Activated T-helper 1 cell treated with Interleukin-2 at 50 U/mL for 16 hours (primary cell): ENCODE measurements around the gene RMC1.
"Not testable (repeated sequence)": the region's sequence is repeated elsewhere in the genome, so short reads cannot be mapped to it uniquely, and the experiment has no call there.

Experiments
- DNase-seq: peaks from one replicate; pipeline ENCODE4 v3.0.0-alpha.2; 2020; ENCODE audit warnings: low read depth

RMC1 gene

DNA sequence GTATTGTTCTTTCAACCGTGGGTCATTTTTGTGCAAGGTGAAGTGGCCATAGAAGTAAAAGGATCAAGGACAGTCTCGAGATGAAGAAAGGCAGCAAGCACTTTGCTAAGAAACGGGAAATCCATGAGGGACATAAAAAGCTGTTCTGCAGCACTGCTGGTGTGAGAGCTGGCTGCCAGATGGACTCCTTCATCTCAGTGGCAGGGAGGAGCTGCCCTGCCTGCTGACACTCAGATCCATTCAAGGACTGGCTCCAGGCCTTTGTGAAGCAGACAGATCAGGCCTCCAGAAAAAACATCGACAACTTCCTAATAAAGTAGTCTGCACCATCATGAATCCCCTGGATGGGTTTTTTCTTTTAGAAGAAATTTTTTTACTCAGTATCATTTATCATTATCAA lies 29.5 kb downstream of the RMC1 start:
- no peak for DNase-seq

GRCh38 chr18:23534276-23534675 lies 31.0 kb downstream of the RMC1 start:
- no peak for DNase-seq

DNA sequence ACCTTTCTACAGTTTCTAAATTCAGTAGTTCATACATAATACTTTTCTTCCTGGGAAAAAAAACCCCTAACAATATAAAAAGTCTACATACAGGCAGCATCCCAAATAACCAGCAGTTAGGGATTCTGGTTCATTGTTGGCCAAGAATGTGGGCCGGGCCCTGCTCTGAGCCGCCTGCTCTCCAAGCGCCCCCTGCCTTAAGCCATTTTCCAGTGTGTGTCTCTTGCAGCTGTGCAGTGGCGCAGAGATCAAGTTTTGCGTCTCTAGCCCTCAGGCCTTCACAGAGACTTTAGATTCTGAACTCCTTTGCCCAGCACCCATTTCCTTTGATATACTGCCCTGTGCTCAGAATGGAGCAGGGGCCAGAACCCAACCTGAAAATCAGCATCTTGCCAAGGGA lies 32.9 kb downstream of the RMC1 start:
- DNase-seq: no peak

- DNase-seq: no peak
These were observed 34.0 kb downstream of the RMC1 start for GRCh38 chr18:23537274-23537673.

DNA sequence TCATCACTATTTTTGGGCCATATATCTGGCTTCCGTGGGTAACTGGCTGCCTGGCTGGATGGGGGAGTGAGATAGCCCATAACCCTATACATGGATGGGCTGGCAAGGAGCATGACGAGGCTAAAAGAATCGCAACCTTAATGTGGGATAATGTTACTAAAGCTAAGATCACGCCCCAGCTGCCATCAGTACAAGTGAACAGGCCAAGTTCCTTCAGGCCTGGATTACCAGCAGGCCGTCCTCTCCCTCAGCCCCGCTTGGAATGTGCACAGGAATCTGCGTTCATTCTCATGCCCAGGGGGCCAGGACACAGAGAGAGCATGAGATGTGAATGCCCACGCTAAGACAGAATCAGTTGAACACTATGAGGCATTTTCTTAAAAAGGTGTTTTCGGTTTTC lies 34.7 kb downstream of the RMC1 start:
- DNase-seq: no peak

DNA sequence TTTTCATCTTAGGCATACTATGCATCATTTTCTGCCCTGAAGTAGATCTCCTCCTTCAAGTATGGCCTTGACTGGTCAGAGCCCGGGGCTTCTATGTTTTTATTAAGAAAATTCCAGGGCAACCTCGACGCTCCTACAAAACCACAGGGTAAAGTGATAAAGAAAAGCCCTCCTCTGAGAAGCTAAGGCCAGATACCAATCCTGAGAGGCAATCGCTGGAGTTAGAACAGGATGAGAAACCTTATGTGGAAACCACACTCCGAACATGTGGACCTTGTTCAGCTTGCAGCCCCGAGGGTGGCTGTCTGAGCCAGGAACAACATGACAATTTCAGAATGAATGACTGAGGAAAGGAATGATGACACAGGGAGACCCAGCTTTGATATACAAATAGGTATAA lies 35.6 kb downstream of the RMC1 start:
- DNase-seq: no peak

- DNase-seq: no peak
These were observed 36.0 kb downstream of the RMC1 start for GRCh38 chr18:23539296-23539695.

DNA sequence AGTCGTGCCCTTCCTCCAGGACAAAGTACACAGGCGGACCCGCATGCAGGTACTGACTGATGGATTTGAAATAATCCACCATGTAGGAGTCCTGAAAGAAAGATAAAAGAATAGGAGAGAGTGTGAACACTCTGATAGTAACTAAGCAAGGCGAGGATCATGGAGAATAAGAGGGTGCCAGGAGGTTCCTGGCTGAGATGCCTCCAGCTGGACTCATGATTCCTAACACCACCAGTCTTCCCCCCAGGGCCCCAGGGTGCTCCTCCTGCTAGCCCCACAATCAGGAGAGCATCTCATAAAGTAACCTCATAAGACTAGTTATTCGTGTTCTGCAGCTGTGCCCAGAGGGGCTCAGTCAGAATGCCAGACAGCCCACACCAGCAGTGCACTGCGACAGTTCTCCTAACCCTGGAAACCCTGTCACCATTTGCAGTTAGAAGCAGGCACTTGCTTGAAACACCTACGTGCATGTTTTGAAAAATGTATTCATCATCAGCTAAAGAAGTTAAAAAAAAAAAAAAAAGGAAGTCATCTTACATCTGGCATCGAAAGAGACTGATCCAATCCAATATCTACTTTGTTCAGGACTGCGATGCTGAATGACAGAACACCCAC lies 36.7 kb downstream of the RMC1 start:
- DNase-seq: no peak

DNA sequence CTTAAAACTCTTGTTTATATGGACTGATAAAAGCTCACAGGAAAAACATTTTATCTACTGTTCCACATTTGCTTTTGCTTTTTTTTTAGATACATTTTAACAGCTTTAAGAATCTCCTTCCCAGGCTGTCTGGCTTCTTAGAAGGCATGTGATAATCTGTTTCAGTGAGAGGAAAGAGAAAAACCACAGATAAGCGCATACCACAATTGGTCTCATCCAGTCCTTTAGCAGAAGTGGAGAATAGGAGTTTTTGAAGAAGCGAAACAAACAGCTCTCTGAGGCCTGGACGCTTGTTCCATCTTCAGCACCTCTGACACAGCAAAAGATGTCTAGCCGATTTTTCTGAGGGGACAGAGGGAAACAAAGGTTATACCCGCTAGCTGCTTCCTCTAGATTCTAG lies 37.6 kb downstream of the RMC1 start:
- no peak for DNase-seq

- DNase-seq: no peak
These were observed 38.2 kb downstream of the RMC1 start for GRCh38 chr18:23541349-23542093.

DNA sequence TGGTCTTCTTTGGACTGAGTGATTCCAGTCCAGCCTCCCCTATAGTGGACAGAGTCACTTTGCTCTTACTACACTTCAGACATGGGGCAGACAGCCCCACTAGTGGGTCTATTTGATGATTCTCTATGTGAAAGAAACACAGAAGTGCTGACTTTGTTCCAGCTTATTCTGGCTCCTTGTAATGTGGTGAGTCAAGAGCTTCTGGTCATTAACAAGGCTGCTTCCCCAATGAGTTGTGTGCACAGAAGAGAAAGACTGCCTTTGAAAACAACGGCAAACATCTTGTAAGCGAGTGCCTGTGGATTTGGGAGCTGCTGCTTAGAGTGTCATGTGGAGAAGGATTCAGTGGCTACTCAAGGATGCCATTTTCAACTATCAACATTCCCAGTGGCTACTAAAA lies 39.1 kb downstream of the RMC1 start:
- no peak for DNase-seq

DNA sequence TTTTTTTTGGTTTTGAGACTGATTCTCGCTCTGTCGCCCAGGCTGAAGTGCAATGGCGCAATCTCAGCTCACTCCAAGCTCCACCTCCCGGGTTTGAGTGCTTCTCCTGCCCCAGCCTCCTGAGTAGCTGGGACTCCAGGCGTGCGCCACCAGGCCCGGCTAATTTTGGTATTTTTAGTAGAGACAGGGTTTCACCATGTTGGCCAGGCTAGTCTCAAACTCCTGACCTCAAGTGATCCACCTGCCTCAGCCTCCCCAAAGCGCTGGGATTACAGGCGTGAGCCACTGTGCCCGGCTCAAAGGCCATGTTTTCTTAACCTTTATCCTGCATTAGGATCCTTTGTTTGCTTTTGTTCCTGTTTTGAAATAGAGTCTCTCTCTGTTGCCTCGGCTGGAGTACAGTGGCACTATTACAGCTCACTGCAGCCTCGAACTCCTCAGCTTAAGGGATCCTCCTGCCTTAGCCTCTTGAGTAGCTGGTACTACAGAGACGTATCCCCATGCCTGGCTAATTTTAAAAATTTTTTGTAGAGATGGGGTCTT lies 42.0 kb downstream of the RMC1 start:
- no peak for DNase-seq

DNA sequence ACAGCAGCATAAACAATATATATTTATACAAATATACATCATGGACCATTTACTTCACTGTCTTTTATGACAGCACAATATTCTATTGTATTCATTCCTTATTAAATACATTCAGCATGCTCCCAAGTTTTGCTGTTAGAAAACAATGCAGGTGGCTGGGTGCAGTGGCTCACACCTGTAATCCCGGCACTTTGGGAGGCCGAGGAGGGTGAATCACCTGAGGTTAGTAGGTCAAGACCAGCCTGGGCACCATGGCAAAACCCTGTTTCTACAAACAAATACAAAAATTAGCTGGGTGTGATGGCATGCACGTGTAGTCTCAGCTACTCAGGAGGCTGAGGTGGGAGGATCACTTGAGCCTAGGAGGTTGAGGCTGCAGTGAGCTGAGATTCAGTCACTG lies 44.0 kb downstream of the RMC1 start:
- DNase-seq: no peak

DNA sequence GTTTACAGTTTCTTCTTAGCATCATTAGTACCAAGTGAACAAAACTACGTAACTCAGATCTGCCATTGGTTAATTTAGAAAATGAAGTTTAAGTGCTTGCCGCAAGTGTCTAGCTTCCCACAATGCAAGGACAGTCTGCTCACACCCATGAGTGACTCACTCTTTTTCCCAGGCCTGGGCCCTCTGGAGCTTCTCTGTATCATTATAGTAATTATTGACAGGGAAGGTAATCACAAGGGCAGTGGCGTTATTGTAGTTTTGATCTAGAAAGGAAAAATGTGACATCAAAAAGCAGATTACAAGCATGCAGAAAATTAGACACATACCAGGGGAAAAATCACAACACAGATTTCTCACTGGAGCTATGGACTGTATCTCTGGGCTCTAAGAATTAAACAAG lies 44.5 kb downstream of the RMC1 start:
- DNase-seq: no peak

- DNase-seq: no peak
These were observed 45.0 kb downstream of the RMC1 start for GRCh38 chr18:23548275-23548674.

- DNase-seq: no peak
These were observed 45.4 kb downstream of the RMC1 start for GRCh38 chr18:23548719-23549118.

GRCh38 chr18:23550898-23551297 lies 47.6 kb downstream of the RMC1 start:
- DNase-seq: no peak

- no peak for DNase-seq
These were observed 48.7 kb downstream of the RMC1 start for GRCh38 chr18:23551978-23552377.

DNA sequence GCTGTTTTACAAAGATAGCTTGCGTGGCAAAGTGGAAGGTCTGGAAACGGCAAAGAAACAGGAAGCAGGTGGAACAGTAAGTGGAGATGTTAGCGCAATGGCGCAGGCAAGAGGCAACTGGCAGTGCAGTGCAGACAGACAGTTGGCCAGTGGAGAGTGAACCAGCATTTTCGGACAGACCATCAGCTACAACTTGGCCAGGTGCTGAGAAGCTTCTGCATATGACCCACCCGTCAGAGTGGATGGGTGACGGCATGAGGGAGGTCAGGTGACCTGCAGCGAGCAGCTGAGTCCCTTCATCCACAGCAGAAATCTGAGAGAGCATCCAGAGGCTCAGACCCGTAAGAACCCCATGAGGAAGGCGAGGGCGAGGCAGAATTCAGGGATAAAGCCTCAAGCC lies 49.2 kb downstream of the RMC1 start:
- DNase-seq: no peak

- DNase-seq: no peak
These were observed 50.6 kb downstream of the RMC1 start for GRCh38 chr18:23553887-23554286.

DNA sequence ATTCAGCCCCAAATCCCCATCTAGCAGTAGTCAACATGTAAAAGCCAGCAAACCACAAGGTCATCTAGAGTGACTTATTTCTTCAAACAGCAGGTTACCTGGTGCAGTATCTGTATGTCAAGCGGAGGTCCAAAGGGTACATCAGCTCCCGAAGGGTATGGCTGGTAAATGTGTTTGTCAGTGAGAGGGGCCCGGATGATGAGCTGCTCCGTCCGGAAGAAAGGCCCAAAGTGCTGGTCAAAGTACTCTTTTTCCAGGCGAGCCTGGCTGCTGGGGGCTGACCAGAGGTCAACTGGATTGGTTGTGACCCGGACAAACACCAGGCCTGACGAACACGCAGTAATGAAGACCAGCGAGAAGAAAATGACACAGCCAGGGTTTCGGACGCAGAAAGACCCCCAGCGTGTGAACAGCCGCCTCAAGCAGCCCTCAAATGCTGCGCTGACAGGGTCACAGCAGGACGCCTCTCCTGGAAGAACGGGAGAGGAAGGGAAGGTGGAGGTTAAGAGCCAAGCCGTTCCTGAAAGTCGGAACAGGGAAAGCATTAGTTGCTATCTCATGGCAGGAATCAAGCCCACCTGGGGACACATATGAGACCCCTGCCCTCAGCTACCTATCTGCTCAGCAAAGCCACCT lies 53.0 kb downstream of the RMC1 start:
- no peak for DNase-seq

GRCh38 chr18:23557511-23557910 lies 54.2 kb downstream of the RMC1 start:
- DNase-seq: not testable (repeated sequence)

DNA sequence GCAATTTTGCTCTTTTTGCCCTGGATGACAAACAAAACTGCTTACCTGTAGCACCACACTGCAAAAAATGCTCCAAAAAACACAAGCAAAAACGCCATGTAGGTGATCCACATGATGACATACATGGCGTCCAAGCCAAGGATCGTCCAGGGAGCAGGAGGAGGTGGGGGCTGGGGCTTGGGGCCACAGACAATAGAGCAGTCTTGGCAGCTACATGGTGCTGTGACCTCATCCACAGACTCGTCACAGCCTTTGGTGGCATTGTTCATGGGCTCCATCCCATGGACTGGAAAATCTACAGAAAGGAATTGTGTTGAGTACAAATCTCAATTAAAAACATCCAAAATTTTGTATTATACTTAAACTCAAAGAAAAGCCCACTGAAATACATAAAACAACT lies 56.9 kb downstream of the RMC1 start:
- no peak for DNase-seq
